ENCODE measurements around the gene DDO. TPM values are rescaled to one million over a fixed set of nuclear protein-coding genes. Genes with fewer than 3 reads are reported as not detected.

DDO gene
- total and polyA plus RNA-seq, 2 of the 8 experiments (the other 6 are each of a cell fraction or from before 2014, with no cell fraction given) = not detected

DNA sequence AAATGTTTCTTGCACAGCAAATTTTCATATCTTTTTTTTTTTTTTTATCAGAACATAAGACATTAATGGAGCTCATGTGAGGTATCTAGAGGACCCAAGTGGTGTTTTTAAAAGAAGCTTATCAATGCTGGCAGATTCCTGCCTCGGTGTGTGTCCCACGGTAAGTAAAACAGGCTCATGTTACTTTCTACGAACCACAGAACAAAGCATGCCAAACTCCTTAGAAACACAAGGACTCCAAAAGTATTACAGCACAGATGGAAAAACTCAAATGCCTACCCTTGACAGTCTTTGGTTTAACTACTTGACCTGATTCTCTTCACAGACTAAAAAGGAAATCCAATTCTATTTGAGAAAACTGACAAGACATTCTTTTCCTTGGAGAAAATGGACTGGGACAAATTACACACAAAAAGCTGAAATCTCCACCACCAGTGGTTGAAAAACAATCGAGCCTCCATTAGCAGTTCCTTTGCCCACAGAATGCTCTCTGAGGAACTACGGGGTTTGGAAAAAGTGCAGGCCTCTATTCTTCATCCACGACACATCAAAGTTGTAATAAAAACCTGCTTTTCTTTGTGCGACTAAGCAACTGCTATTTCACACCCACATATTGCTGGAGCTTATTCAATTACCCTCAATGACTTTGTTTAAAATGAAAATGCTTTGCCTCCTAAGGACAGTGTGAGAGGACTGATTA lies 62.7 kb downstream of the DDO start:
- Histone ChIP-seq H2BK12ac (ENCODE audit: low read depth, low read length) (no peak overlapping the region), H4K91ac (replicated peaks; ENCODE audit: insufficient read length, low read length) (no peak overlapping the region), H3K23me2 (ENCODE audit: low read depth, low read length) (peaks cover 4% of the 10 kb centered on the region; the same call in 1 of the 2 replicates), H4K8ac (ENCODE audit: extremely low read depth, insufficient read depth, low read length) (no peak overlapping the region), H3K56ac (replicated peaks; ENCODE audit: insufficient read length, low read depth, low read length) (no peak overlapping the region), H3K14ac (ENCODE audit: insufficient read length) (no peak overlapping the region), H3K9ac (replicated peaks in 1 of 4; ENCODE audit: extremely low read depth in 1 of 4, low read depth in 3 of 4, low read length in 3 of 4) (no peak overlapping the region), H2BK120ac (replicated peaks; ENCODE audit: low read depth, low read length) (no peak overlapping the region), H2BK15ac (ENCODE audit: low read length) (no peak overlapping the region), H3K23ac (ENCODE audit: insufficient read length) (no peak overlapping the region), H2BK5ac (ENCODE audit: low read depth, low read length) (no peak overlapping the region), H3K36me3 (ENCODE audit: control insufficient read depth in 2 of 4, insufficient read depth in 4 of 4, low read length in 3 of 4) (no peaks in the 10 kb centered on the region), H3K4me1 (replicated peaks in 1 of 4; ENCODE audit: control insufficient read depth in 3 of 4, insufficient read depth in 4 of 4, low read length in 3 of 4) (peaks cover 13 to 26% (median 20%) of the 10 kb centered on the region in 4 experiments), H4K5ac (ENCODE audit: insufficient read length, low read depth, low read length) (no peak overlapping the region), H2BK20ac (ENCODE audit: low read length) (no peak overlapping the region), H3K79me1 (ENCODE audit: low read depth, low read length) (no peaks in the 10 kb centered on the region), H4K20me1 (replicated peaks in 1 of 2; ENCODE audit: control insufficient read depth in 1 of 2, insufficient read depth in 2 of 2, low read length in 2 of 2) (no peaks in the 10 kb centered on the region), H3K4me3 (ENCODE audit: extremely low read depth in 1 of 4, insufficient read depth in 2 of 4, low read depth in 3 of 4, low read length in 4 of 4) (no peak overlapping the region), H2AK5ac (ENCODE audit: low read depth, low read length) (no peak overlapping the region), H3K4ac (replicated peaks; ENCODE audit: insufficient read length, low read depth, low read length) (no peak overlapping the region), H3K27ac (ENCODE audit: low read depth, low read length) (no peak overlapping the region), H3K79me2 (ENCODE audit: control insufficient read depth in 1 of 2, insufficient read depth in 2 of 2, low read length in 2 of 2) (no peaks in the 10 kb centered on the region), H3K9me3 (ENCODE audit: insufficient read depth in 2 of 2, low read depth in 1 of 2, low read length in 1 of 2) (no peaks in the 10 kb centered on the region), H2AFZ (ENCODE audit: low read length) (no peak overlapping the region), H3K4me2 (ENCODE audit: insufficient read depth in 1 of 2, low read depth in 2 of 2, low read length in 2 of 2) (no peak overlapping the region), H3K27me3 (replicated peaks in 1 of 4; ENCODE audit: control insufficient read depth in 3 of 4, extremely low read depth in 1 of 4, insufficient read depth in 3 of 4, low read length in 3 of 4) (peaks cover 6 to 15% (median 14%) of the 10 kb centered on the region in 4 experiments), H3K18ac (ENCODE audit: extremely low read depth, low read length) (no peak overlapping the region)
- FAIRE-seq = peak; percentile 32
- ChIA-PET POLR2A (ENCODE audit: partially characterized antibody) (interaction anchor here (0.6 to 1.0 kb wide), 2 partner anchors 29 to 351 kb away, joined by 3 read pairs; no protein-coding TSS in a partner anchor), CTCF (ENCODE audit: partially characterized antibody) (interaction anchor here (0.5 to 3.4 kb wide), 6 partner anchors 11 to 72 kb away, joined by 3 to 18 read pairs (median 3); no protein-coding TSS in a partner anchor)
- no peak for DNase-seq (ENCODE audit: low read depth in 1 of 2, low spot score in 2 of 2)
- 68% methylated on average over 7 of the region's 7 CpGs; no CpG with 5 or more reads in 1 of the 2 experiments for WGBS, 2 experiments (ENCODE audit: extremely low coverage in 1 of 2, insufficient coverage in 1 of 2, insufficient read length in 1 of 2, insufficient replicate concordance in 2 of 2, low coverage in 1 of 2, low lambda C conversion rate in 2 of 2, missing lambda C conversion rate in 1 of 2)
- TF ChIP-seq GTF2F1 (IDR thresholded peaks at IDR 0.05; ENCODE audit: borderline replicate concordance, low read depth, low read length) (no peak), POLR2AphosphoS5 (IDR thresholded peaks at IDR 0.05; ENCODE audit: low read depth, low read length) (no peak), FOSL1 (IDR thresholded peaks at IDR 0.05; ENCODE audit: insufficient read depth, low read depth, low read length) (no peak), CBX5 (IDR thresholded peaks at IDR 0.05; ENCODE audit: low read depth, low read length) (no peak), SP2 (IDR thresholded peaks at IDR 0.05; ENCODE audit: low read length) (no peak), CEBPB (IDR thresholded peaks at IDR 0.05; ENCODE audit: low read depth, low read length) (no peak), SAP30 (IDR thresholded peaks at IDR 0.05; ENCODE audit: insufficient read depth, insufficient replicate concordance, low read length) (no peak), TEAD4 (IDR thresholded peaks at IDR 0.05; ENCODE audit: low read depth, low read length) (no peak), ASH2L (IDR thresholded peaks at IDR 0.05; ENCODE audit: low read length) (no peak), HDAC2 (IDR thresholded peaks at IDR 0.05; ENCODE audit: borderline replicate concordance in 1 of 2, low read depth in 2 of 2, low read length in 2 of 2) (no peak), CHD1 (IDR thresholded peaks at IDR 0.05; ENCODE audit: low read depth, low read length) (no peak)
- TF ChIP-seq, protein P1, sequence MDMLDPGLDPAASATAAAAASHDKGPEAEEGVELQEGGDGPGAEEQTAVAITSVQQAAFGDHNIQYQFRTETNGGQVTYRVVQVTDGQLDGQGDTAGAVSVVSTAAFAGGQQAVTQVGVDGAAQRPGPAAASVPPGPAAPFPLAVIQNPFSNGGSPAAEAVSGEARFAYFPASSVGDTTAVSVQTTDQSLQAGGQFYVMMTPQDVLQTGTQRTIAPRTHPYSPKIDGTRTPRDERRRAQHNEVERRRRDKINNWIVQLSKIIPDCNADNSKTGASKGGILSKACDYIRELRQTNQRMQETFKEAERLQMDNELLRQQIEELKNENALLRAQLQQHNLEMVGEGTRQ (IDR thresholded peaks at IDR 0.05; ENCODE audit: low read length) = no peak
